DND-41 (cell line): Measurements from ENCODE around the gene STXBP5.

Experiments
- EZH2 ChIP-seq: IDR thresholded peaks from 3 replicates; pipeline ENCODE4 v1.6.1; 2012; ENCODE audit warnings: borderline replicate concordance, low read depth, mild to moderate bottlenecking, moderate library complexity, low read length, inconsistent platforms; ENCODE audit not compliant: severe bottlenecking
- TF ChIP-seq, protein P1 (sequence below): IDR thresholded peaks from 2 replicates; pipeline ENCODE4 v1.5.1; 2012; ENCODE audit warnings: borderline replicate concordance, low read length, moderate library complexity, mild to moderate bottlenecking; ENCODE audit not compliant: poor library complexity, severe bottlenecking; ENCODE audit errors: extremely low read depth

GRCh38 chr6:147213772-147214171 lies 9.6 kb downstream of the STXBP5 start:
- TF ChIP-seq EZH2: no peak
- TF ChIP-seq, protein P1, sequence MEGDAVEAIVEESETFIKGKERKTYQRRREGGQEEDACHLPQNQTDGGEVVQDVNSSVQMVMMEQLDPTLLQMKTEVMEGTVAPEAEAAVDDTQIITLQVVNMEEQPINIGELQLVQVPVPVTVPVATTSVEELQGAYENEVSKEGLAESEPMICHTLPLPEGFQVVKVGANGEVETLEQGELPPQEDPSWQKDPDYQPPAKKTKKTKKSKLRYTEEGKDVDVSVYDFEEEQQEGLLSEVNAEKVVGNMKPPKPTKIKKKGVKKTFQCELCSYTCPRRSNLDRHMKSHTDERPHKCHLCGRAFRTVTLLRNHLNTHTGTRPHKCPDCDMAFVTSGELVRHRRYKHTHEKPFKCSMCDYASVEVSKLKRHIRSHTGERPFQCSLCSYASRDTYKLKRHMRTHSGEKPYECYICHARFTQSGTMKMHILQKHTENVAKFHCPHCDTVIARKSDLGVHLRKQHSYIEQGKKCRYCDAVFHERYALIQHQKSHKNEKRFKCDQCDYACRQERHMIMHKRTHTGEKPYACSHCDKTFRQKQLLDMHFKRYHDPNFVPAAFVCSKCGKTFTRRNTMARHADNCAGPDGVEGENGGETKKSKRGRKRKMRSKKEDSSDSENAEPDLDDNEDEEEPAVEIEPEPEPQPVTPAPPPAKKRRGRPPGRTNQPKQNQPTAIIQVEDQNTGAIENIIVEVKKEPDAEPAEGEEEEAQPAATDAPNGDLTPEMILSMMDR: no peak
